Body of pancreas (tissue), 4 donors: ENCODE data around the gene AP4B1.

Experiments used
- CTCF ChIP-seq, 7 experiments: fragments of 450-650 bp in 4 of 7; fragments of 200-600 bp in 3 of 7; sonication (generic) in 3 of 7; IDR thresholded peaks; one replicate each; pipeline ENCODE4 v1.5.1; 2016 to 2019; ENCODE audit warnings: antibody characterized with exemption in 7 of 7
- POLR2A ChIP-seq, 3 donors: fragments of 450-650 bp; IDR thresholded peaks; one replicate each; pipeline ENCODE4 v1.6.1; 2016; ENCODE audit warnings: antibody characterized with exemption in 3 of 3, mild to moderate bottlenecking in 2 of 3

- TF ChIP-seq CTCF (IDR thresholded peaks at IDR 0.05) (no peak), POLR2A (IDR thresholded peaks at IDR 0.05) (no peak)
These were observed 58.1 kb downstream of the AP4B1 start for GRCh38 chr1:113846391-113847035.
